GM12875 (cell line): Measurements from ENCODE around the gene SECISBP2.
A peak's percentile ranks its signal among the peaks of the same experiment; 100 is the strongest.
"Not testable (repeated sequence)": the region's sequence is repeated elsewhere in the genome, so short reads cannot be mapped to it uniquely, and the experiment has no call there.

Experiments used
- H3K4me3 ChIP-seq: one replicate; pipeline ENCODE4 v1.5.1; 2011; ENCODE audit warnings: low read depth, low read length, control low read depth
- TF ChIP-seq, protein P1 (sequence below): IDR thresholded peaks from 2 replicates; pipeline ENCODE4 v1.5.1; 2011; ENCODE audit warnings: low read depth, mild to moderate bottlenecking, control low read depth, inconsistent platforms, low read length, moderate library complexity, borderline replicate concordance; ENCODE audit not compliant: insufficient read depth

Gene SECISBP2

DNA sequence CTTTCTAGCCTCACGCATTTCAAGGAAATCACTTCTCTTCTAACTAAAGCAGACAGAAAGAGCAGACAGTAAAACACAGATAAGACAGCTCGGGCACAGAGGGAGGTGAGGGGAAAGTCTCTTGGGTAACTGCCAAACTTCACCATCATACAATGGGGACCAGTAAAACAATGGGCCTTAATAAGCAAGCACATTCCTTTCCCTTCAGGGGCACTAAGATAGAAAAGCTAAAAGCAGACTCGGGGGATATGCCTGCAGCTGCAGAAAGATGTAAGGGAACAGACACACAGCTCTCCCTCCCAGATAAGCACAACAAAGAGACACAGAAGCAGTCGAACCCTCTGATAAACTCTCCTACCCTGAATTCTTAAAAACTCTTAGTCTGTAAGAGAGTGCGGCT is 22.9 kb upstream of the SECISBP2 start:
- TF ChIP-seq, protein P1, sequence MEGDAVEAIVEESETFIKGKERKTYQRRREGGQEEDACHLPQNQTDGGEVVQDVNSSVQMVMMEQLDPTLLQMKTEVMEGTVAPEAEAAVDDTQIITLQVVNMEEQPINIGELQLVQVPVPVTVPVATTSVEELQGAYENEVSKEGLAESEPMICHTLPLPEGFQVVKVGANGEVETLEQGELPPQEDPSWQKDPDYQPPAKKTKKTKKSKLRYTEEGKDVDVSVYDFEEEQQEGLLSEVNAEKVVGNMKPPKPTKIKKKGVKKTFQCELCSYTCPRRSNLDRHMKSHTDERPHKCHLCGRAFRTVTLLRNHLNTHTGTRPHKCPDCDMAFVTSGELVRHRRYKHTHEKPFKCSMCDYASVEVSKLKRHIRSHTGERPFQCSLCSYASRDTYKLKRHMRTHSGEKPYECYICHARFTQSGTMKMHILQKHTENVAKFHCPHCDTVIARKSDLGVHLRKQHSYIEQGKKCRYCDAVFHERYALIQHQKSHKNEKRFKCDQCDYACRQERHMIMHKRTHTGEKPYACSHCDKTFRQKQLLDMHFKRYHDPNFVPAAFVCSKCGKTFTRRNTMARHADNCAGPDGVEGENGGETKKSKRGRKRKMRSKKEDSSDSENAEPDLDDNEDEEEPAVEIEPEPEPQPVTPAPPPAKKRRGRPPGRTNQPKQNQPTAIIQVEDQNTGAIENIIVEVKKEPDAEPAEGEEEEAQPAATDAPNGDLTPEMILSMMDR, result no peak
- H3K4me3 ChIP-seq, result no peak overlapping the region

DNA sequence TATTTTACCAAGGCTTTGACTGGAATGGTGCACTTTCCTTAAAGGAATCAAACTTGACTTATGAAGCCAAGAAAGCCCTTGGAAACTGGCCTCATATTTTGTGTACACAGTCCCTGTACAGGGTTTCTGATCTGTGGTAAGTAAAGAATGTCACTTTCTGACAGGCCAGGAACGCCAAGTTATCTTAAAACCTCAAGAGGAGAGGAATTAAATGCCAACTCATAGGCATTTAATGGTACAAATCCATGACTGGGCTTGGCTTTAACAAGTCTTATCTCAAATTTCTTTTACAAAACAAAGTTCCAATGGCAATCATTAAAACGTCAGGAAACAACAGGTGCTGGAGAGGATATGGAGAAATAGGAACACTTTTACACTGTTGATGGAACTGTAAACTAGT is 16.3 kb upstream of the SECISBP2 start:
- H3K4me3 ChIP-seq, result not testable (repeated sequence)

DNA sequence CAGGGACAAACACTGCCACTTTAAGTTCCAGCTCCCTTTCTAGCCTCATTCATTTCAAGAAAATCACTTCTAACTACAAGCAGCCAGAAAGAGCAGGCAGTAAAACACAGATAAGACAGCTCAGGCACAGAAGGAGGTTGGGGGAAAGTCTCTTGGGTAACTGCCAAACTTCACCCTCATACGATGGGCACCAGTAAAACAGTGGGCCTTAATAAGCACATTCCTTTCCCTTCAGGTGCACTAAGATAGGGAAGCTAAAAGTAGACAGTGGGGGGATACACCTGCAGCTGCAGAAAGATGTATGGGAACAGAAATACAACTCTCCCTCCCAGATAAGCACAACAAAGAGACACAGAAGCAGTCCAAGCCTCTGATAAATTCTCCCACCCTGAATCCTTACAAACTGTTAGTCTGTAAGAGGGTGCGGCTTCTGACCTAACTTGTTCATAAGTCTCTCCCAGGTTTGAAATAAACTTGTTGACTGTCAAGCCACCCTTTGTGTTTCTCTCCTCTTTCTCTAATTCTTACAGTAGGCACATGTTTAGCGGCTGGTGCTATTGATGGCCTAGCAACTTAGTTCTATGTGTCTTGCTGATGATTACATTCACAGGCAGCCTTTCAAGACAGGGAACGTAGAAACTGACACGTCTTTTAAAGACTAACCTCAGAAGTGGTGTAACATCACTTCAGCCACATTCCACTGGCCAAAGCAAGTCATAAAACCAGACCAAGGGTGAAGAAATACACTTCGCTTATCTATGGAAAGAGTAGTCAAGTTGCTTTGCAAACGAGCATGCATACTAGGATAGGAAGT is 14.1 kb upstream of the SECISBP2 start:
- no peak overlapping the region for H3K4me3 ChIP-seq
- TF ChIP-seq, protein P1, result no peak

DNA sequence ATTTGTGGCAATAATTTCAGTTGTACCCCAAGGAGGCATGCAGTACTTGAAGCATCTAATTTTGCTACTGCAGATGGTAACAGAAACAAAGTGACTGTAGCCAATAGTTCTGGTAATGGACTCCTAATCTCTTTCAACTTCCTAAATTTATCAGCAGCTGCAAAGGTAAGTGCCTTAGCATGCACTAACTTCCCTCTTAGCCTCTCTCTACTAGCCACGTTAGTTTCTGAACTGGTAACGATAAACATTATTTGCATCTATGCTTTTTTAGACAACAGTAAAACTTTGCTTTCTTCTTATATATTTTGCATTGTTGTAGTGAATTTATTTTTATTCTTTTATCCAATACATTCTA is 13.5 kb upstream of the SECISBP2 start:
- TF ChIP-seq, protein P1, result no peak
- no peak overlapping the region for H3K4me3 ChIP-seq

DNA sequence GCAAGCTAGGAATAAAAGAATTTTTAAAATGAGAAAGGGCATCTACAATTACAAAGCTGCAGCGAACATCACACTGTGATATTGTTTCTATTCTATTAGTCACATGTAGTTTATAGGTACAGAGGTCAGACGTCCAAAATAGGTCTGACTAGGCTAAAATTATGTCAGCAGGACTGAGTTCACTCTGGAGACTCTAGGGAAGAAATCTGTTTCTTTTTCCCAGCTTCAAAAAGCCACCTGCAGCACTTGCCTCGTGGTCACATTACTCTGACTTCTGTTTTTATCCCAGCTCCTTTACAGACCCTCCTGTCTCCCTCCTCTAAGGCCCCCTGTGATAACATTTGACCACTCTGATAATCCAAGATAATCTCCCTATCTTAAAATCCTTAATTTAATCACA is 12.4 kb upstream of the SECISBP2 start:
- TF ChIP-seq, protein P1, result no peak
- no peak overlapping the region for H3K4me3 ChIP-seq

DNA sequence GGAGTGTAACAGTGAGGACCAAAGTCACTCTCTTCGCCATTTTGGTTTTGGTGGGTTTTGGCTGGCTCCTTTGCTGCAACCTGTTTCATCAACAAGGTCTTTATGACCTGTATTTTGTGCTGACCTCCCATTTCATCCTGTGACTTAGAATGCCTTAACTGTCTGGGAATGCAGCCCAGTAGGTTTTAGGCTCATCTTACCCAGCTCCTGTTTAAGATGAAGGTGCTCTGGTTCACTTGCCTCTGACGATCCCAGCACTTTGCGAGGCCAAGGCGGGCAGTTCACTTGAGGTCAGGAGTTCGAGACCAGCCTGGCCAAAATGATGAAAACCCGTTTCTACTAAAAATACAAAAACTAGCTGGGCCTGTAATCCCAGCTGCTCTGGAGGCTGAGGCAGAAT is 9.1 kb upstream of the SECISBP2 start:
- no peak overlapping the region for H3K4me3 ChIP-seq
- TF ChIP-seq, protein P1, result no peak

DNA sequence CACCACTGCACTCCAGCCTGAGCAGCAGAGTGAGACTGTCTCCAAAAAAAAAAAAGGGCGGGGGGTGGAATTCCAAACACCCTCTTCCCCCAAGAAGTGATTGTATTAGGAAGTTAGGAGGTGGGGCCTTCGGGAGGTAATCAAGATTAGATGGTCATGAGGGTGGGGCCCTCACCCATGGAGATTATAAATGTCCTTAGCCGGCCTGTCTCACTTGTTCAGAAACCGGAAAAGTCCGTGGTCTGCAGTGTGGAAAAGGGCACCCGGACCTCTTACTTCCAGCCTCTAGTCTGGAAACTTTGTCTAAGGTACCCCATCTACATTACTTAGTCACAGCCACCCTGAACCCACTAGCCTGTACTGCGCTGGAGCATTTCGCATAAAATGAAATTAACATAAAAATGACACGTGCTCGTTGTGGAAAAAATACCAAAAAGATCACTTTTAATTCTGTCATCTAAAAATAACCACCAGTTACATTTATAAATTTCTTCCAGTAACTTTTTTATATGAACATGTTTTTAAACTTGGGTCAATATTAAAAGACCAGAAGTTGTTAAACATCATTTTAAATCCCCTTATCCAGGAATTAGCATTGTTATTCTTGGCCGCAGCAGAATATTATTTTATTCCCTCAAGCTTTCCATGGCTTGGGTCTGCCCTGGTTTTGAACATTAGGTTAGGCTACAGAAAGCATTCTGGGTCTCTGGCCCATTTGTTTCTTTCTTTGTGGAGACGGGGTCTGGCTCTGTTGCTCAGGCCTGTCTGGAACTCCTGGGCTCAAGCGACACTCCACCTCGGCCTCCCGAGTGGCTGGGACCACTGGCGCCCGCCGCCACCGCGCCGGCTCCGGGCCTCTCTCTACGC is 8.5 kb upstream of the SECISBP2 start:
- H3K4me3 ChIP-seq, result peak overlapping the region; percentile 71
- TF ChIP-seq, protein P1, result no peak
